ENCODE measurements around the gene CISD3.
"Not testable (repeated sequence)": the region's sequence is repeated elsewhere in the genome, so short reads cannot be mapped to it uniquely, and the experiment has no call there.

Gene CISD3

GRCh38 chr17:38709104-38709820 is 20.9 kb upstream of the CISD3 start:
- no peak for DNase-seq

- DNase-seq: peak; percentile 72
Observed at GRCh38 chr17:38709864-38710603, 20.1 kb upstream of the CISD3 start.

- no peak for DNase-seq
Observed at GRCh38 chr17:38710604-38710962, 19.6 kb upstream of the CISD3 start.

GRCh38 chr17:38710985-38711384 is 19.2 kb upstream of the CISD3 start:
- DNase-seq: no peak

GRCh38 chr17:38711792-38712571 is 18.2 kb upstream of the CISD3 start:
- DNase-seq: no peak

GRCh38 chr17:38712593-38712992 is 17.5 kb upstream of the CISD3 start:
- DNase-seq: no peak

GRCh38 chr17:38713456-38714075 is 16.6 kb upstream of the CISD3 start:
- no peak for DNase-seq

GRCh38 chr17:38715216-38715943 is 14.8 kb upstream of the CISD3 start:
- DNase-seq: no peak

- no peak for DNase-seq
Observed at GRCh38 chr17:38716368-38717005, 13.7 kb upstream of the CISD3 start.

- no peak for DNase-seq
Observed at GRCh38 chr17:38717139-38717745, 12.9 kb upstream of the CISD3 start.

- no peak for DNase-seq
Observed at GRCh38 chr17:38719289-38719942, 10.7 kb upstream of the CISD3 start.

GRCh38 chr17:38719943-38720641 is 10.0 kb upstream of the CISD3 start:
- no peak for DNase-seq

- no peak for DNase-seq
Observed at GRCh38 chr17:38720941-38721340, 9.2 kb upstream of the CISD3 start.

GRCh38 chr17:38721802-38722201 is 8.3 kb upstream of the CISD3 start:
- no peak for DNase-seq

GRCh38 chr17:38724337-38724988 is 5.7 kb upstream of the CISD3 start:
- peak; percentile 89 for DNase-seq

- DNase-seq: no peak
Observed at GRCh38 chr17:38725066-38725465, 5.1 kb upstream of the CISD3 start.

- not testable (repeated sequence) for DNase-seq
Observed at GRCh38 chr17:38726145-38726544, 4.0 kb upstream of the CISD3 start.

- DNase-seq: no peak
Observed at GRCh38 chr17:38727736-38728135, 2.4 kb upstream of the CISD3 start.

- no peak for DNase-seq
Observed at GRCh38 chr17:38728290-38728831, 1.8 kb upstream of the CISD3 start.
